ENCODE results near the gene GLT8D2. TPM values are rescaled to one million over a fixed set of nuclear protein-coding genes. Genes with fewer than 3 reads are reported as not detected.

GLT8D2 gene, protein sequence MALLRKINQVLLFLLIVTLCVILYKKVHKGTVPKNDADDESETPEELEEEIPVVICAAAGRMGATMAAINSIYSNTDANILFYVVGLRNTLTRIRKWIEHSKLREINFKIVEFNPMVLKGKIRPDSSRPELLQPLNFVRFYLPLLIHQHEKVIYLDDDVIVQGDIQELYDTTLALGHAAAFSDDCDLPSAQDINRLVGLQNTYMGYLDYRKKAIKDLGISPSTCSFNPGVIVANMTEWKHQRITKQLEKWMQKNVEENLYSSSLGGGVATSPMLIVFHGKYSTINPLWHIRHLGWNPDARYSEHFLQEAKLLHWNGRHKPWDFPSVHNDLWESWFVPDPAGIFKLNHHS
- total RNA-seq: 48.5 and 66.3 TPM in 2 replicates

DNA sequence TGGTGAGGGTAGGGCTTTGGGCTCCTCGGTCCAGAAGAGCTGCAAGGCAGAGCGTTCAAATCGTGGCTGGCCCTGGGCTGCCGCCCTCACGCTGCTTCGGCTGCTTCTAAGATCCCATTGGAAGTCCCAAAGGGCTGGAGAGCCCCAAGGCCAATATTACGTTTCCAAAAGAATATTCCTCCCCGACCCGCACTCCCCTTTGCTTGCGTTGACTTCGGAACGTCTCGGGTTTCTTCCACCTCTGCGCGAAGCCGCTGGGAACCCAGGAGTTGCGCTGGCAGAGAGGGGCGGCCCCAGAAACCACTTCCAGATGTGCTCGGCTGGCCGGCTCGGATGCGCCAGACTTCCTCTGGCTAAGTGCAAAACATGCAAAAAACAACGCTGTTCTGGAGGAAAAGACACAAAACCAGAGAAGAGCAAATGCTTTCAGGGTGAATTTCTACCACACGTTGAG, at the start of gene GLT8D2:
GLT8D2 (minus strand) TSS at position 285 of the 454 bp plus-strand sequence. CDS start 30,539 bp downstream, outside the sequence.

DNA sequence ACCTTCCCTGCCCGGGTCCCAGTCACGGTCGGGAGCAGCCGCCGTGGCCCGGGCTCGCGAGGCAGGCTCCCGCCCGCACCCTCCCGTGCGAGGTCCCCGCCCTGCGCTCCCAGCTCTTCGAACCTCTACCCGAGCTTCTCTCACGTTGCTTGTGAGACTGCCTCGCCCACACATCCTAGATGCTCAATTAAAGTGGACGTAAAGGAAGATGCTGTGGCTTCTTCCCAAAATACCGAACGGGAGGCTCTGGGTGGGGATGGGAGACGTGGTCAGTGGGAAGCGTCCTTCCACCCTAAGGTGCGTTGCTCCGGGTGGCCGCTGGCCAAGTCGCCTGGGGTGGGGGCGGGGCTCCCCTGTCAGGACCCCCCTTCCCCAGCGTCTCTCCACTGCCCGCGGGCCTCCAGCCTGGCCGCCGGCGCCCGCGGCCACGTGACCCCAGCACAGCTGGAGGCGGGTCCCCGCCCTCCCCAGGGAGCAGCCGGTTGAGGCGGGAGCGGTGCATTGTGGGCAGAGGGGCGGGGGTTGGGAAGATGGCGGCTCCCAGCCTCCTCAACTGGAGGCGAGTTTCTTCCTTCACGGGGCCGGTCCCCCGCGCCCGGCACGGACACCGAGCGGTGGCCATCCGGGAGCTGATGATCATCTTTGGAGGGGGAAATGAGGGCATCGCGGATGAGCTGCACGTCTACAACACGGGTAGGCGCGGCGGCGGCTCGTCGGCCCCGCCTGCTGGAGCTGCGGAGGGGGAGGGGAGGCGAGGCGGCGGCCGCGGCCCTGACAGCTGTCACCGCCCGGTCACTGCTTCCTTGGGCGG, 14.2 kb upstream of the GLT8D2 start, which contains the start of gene HCFC2:
HCFC2 (plus strand) TSS at position 501 of the 811 bp plus-strand sequence; CDS start at position 531, 30 bp downstream.

DNA sequence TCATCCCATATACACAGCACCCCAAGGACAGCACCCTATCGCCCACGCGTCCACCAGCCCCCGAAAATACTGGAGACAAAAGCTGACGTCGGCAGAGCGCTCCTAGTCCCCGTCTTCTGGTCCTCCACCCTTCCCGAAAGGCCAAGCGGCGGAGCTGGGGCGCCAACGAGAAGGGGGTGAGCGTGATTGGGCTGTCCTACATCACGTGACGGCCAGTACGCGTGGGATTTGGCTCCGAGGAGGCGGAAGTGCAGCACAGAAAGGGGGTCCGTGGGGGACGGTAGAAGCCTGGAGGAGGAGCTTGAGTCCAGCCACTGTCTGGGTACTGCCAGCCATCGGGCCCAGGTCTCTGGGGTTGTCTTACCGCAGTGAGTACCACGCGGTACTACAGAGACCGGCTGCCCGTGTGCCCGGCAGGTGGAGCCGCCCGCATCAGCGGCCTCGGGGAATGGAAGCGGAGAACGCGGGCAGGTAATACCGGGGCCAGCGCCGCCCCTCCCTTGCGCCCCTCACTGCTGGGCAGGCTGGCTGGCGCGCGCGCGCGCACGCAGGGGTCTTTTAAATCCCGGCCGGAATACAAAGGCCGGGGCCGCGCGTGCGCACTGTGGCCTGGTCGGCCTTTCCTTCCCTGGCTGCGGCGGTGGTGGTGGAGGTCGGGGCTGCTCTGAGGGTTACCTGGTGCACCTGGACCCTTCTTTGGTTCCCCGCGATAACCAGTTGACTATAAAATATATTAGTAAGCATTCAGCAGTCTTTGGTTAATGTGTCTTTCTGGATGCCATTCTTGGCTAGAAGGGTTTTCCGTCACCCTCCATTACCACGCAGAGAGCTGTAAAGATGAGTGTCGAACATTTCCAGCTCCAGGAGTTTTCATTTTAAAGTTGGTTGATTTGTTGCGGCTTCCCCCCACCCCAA, 84.1 kb downstream of the GLT8D2 start, which contains the start of gene TDG:
TDG (plus strand) TSS at position 283 of the 915 bp plus-strand sequence; CDS start at position 449, 166 bp downstream.

Other genes with a start within 250 kb of the GLT8D2 start
- gene NT5DC3, start 209.0 kb downstream of the GLT8D2 start, total RNA-seq: 7.6 and 10.6 TPM in 2 replicates
- 492 and 1,200 TPM in 2 replicates for gene HSP90B1, start 119.8 kb downstream of the GLT8D2 start, total RNA-seq
- gene TDG, start 84.3 kb downstream of the GLT8D2 start, total RNA-seq: 11.7 and 16.3 TPM in 2 replicates
- 28.8 and 36.8 TPM in 2 replicates for gene HCFC2, start 14.3 kb upstream of the GLT8D2 start, total RNA-seq
- gene NFYB, start 88.0 kb upstream of the GLT8D2 start, total RNA-seq: 17.0 and 30.4 TPM in 2 replicates
- 582 and 1,066 TPM in 2 replicates for gene TXNRD1, start 165.6 kb upstream of the GLT8D2 start, total RNA-seq